Inferior parietal cortex (tissue), 1 donor: ENCODE data around the gene CPVL.

Experiments used
- DNase-seq: peaks from one replicate; pipeline ENCODE4 v3.0.0-alpha.2; 2016; ENCODE audit errors: extremely low spot score

Gene CPVL

GRCh38 chr7:29090836-29091601, 55.3 kb downstream of the CPVL start:
- DNase-seq: no peak

- no peak for DNase-seq
These were observed 56.1 kb downstream of the CPVL start for GRCh38 chr7:29090151-29090805.

GRCh38 chr7:29087840-29088170, 58.5 kb downstream of the CPVL start:
- DNase-seq: no peak

- DNase-seq: no peak
These were observed 59.8 kb downstream of the CPVL start for GRCh38 chr7:29086545-29086944.

- DNase-seq: no peak
These were observed 61.5 kb downstream of the CPVL start for GRCh38 chr7:29084832-29085231.

GRCh38 chr7:29080803-29081202, 65.5 kb downstream of the CPVL start:
- no peak for DNase-seq

- no peak for DNase-seq
These were observed 67.8 kb downstream of the CPVL start for GRCh38 chr7:29078311-29079260.

- no peak for DNase-seq
These were observed 68.5 kb downstream of the CPVL start for GRCh38 chr7:29077854-29078253.

GRCh38 chr7:29077176-29077575, 69.2 kb downstream of the CPVL start:
- no peak for DNase-seq

GRCh38 chr7:29076631-29077030, 69.7 kb downstream of the CPVL start:
- DNase-seq: no peak

- DNase-seq: no peak
These were observed 70.7 kb downstream of the CPVL start for GRCh38 chr7:29075606-29076005.

GRCh38 chr7:29071203-29071874, 75.0 kb downstream of the CPVL start:
- DNase-seq: no peak

GRCh38 chr7:29066641-29067040, 79.7 kb downstream of the CPVL start:
- DNase-seq: no peak

GRCh38 chr7:29065181-29065857, 81.0 kb downstream of the CPVL start:
- DNase-seq: no peak

GRCh38 chr7:29063872-29064271, 82.5 kb downstream of the CPVL start:
- DNase-seq: no peak

GRCh38 chr7:29063236-29063635, 83.1 kb downstream of the CPVL start:
- DNase-seq: no peak

GRCh38 chr7:29053105-29053872, 93.0 kb downstream of the CPVL start:
- DNase-seq: no peak

- DNase-seq: no peak
These were observed 99.4 kb downstream of the CPVL start for GRCh38 chr7:29046978-29047377.

GRCh38 chr7:29045258-29046086, 100.9 kb downstream of the CPVL start:
- no peak for DNase-seq

- no peak for DNase-seq
These were observed 101.8 kb downstream of the CPVL start for GRCh38 chr7:29044554-29044953.
